Body of pancreas (tissue), 4 donors: ENCODE measurements around the gene BTBD9. TPM values are rescaled to one million over a fixed set of nuclear protein-coding genes. Genes with fewer than 3 reads are reported as not detected.

Experiments
- ATAC-seq: fragments of 150-250 bp; one replicate; pipeline ENCODE4 v1.9.1; 2016
- DNase-seq, 4 donors: peaks; one replicate each; pipeline ENCODE4 v3.0.0-alpha.2; 2019
- H3K27ac ChIP-seq, 4 donors: fragments of 200-600 bp; sonication (generic); 1 replicate in 3 of 4; 2 replicates in 1 of 4; pipeline versions ENCODE4 v1.5.1 to v1.6.1; 2016 to 2019; ENCODE audit warnings: mild to moderate bottlenecking in 1 of 4, mixed read lengths in 1 of 4, moderate library complexity in 1 of 4
- H3K27me3 ChIP-seq, 2 donors: fragments of 200-600 bp; sonication (generic); one replicate each; pipeline ENCODE4 v1.6.0; 2016; ENCODE audit warnings: mild to moderate bottlenecking in 1 of 2
- H3K36me3 ChIP-seq, 2 donors: fragments of 200-600 bp; sonication (generic); replicated peaks in 1 of 2; 2 replicates each; pipeline ENCODE4 v1.5.1; 2016; ENCODE audit warnings: low read depth in 2 of 2; ENCODE audit not compliant: insufficient read depth in 1 of 2
- H3K4me1 ChIP-seq: fragments of 200-600 bp; sonication (generic); one replicate; pipeline ENCODE4 v1.6.0; 2016
- H3K4me3 ChIP-seq, 2 donors: fragments of 200-600 bp; sonication (generic); 1 replicate in 1 of 2; 2 replicates in 1 of 2; pipeline ENCODE4 v1.5.1; 2016 to 2019
- H3K9me3 ChIP-seq, 3 donors: fragments of 200-600 bp; sonication (generic); 1 replicate in 2 of 3; 2 replicates in 1 of 3; pipeline ENCODE4 v1.5.1; 2016
- POLR2A ChIP-seq, 3 donors: fragments of 450-650 bp; IDR thresholded peaks; one replicate each; pipeline ENCODE4 v1.6.1; 2016; ENCODE audit warnings: antibody characterized with exemption in 3 of 3, mild to moderate bottlenecking in 2 of 3
- WGBS, 2 donors: methylation state at CpG; one replicate each; pipeline ENCODE4 v1.1.5; 2017; 5-methylcytosine and 5-hydroxymethylcytosine counted together
- intact Hi-C: fragments of 100-400 bp; cut with DNase I; formaldehyde crosslinking; loops from one replicate; pipeline ENCODE4 v1.15.1; 2023
- total RNA-seq, 2 donors: library from RNA; depleted of rRNA; stranded (reverse); fragments of >200 nt; gene quantifications; one replicate each; pipeline ENCODE4 v1.1.0, GENCODE V29; 2016
- TF ChIP-seq, protein P1 (sequence below), 7 experiments: fragments of 450-650 bp in 4 of 7; fragments of 200-600 bp in 3 of 7; sonication (generic) in 3 of 7; IDR thresholded peaks; one replicate each; pipeline ENCODE4 v1.5.1; 2016 to 2019; ENCODE audit warnings: antibody characterized with exemption in 7 of 7

The BTBD9 gene
- total RNA-seq, 2 donors from 2014 or later = 11.9 to 29.3 TPM

GRCh38 chr6:38566295-38567030 is 73.3 kb downstream of the BTBD9 start:
- ATAC-seq = no peak
- intact Hi-C loops = no loop called here
- Histone ChIP-seq H3K4me3 (no peak overlapping the region), H3K27ac (no peak overlapping the region), H3K36me3 (no peaks in the 10 kb centered on the region), H3K4me1 (no peaks in the 10 kb centered on the region), H3K27me3 (no peaks in the 10 kb centered on the region), H3K9me3 (no peaks in the 10 kb centered on the region)
- WGBS, 2 donors = 94 to 95% methylated on average over 6 of the region's 6 CpGs
- no peak for DNase-seq
- TF ChIP-seq, protein P1, sequence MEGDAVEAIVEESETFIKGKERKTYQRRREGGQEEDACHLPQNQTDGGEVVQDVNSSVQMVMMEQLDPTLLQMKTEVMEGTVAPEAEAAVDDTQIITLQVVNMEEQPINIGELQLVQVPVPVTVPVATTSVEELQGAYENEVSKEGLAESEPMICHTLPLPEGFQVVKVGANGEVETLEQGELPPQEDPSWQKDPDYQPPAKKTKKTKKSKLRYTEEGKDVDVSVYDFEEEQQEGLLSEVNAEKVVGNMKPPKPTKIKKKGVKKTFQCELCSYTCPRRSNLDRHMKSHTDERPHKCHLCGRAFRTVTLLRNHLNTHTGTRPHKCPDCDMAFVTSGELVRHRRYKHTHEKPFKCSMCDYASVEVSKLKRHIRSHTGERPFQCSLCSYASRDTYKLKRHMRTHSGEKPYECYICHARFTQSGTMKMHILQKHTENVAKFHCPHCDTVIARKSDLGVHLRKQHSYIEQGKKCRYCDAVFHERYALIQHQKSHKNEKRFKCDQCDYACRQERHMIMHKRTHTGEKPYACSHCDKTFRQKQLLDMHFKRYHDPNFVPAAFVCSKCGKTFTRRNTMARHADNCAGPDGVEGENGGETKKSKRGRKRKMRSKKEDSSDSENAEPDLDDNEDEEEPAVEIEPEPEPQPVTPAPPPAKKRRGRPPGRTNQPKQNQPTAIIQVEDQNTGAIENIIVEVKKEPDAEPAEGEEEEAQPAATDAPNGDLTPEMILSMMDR (IDR thresholded peaks at IDR 0.05) = no peak
- TF ChIP-seq POLR2A (IDR thresholded peaks at IDR 0.05) = no peak

DNA sequence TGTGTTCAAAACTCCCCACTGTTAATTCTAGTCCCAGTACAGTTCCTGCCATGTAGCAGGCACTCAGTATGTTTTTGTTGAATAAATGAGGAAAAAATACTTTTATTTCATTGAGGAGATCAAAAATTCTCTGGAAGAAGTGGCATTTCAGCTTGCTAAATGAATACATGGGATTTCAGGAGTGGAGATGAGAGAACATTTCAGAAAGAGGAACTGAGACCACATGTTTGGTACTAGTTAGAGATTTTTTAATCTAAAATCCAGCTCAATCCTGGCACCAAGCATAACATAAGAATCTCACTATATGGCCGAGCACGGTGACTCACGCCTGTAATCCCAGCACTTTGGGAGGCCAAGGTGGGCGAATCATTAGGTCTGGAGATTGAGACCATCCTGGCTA is 75.4 kb downstream of the BTBD9 start:
- H3K36me3 ChIP-seq = no peaks in the 10 kb centered on the region
- no peak overlapping the region for H3K27ac ChIP-seq
- ATAC-seq (no peak), DNase-seq (no peak)
- intact Hi-C loops = no loop called here
- H3K4me1 ChIP-seq = no peaks in the 10 kb centered on the region
- H3K27me3 ChIP-seq = no peaks in the 10 kb centered on the region
- 78 to 83% methylated on average over 4 of the region's 4 CpGs for WGBS, 2 donors
- TF ChIP-seq POLR2A (IDR thresholded peaks at IDR 0.05) = no peak
- TF ChIP-seq, protein P1 (IDR thresholded peaks at IDR 0.05) = no peak
- no peak overlapping the region for H3K4me3 ChIP-seq
- H3K9me3 ChIP-seq = no peaks in the 10 kb centered on the region

GRCh38 chr6:38555606-38556005 is 84.1 kb downstream of the BTBD9 start:
- 76 to 77% methylated on average over 3 of the region's 3 CpGs for WGBS, 2 donors

GRCh38 chr6:38554700-38555413 is 84.9 kb downstream of the BTBD9 start:
- Histone ChIP-seq H3K4me1 (no peaks in the 10 kb centered on the region), H3K27me3 (no peaks in the 10 kb centered on the region), H3K4me3 (no peak overlapping the region), H3K27ac (no peak overlapping the region), H3K36me3 (no peaks in the 10 kb centered on the region), H3K9me3 (no peaks in the 10 kb centered on the region)
- ATAC-seq (no peak), DNase-seq (no peak)
- intact Hi-C loops = no loop called here
- TF ChIP-seq POLR2A (IDR thresholded peaks at IDR 0.05) = no peak
- TF ChIP-seq, protein P1 (IDR thresholded peaks at IDR 0.05) = no peak
- WGBS, 2 donors = 73 to 77% methylated on average over 4 of the region's 4 CpGs

More at GRCh38 chr6:38555606-38556005, 84.1 kb downstream of the BTBD9 start:
- Histone ChIP-seq H3K4me1 (no peaks in the 10 kb centered on the region), H3K4me3 (no peak overlapping the region), H3K9me3 (no peaks in the 10 kb centered on the region), H3K27ac (no peak overlapping the region), H3K36me3 (no peaks in the 10 kb centered on the region), H3K27me3 (no peaks in the 10 kb centered on the region)
- no peak for DNase-seq
- TF ChIP-seq, protein P1 (IDR thresholded peaks at IDR 0.05) = no peak
- TF ChIP-seq POLR2A (IDR thresholded peaks at IDR 0.05) = no peak
- intact Hi-C loops = no loop called here
- no peak for ATAC-seq
